DND-41 (cell line): Measurements from ENCODE around the gene KIAA1191.

ENCODE experiments used
- CTCF ChIP-seq: IDR thresholded peaks from 2 replicates; pipeline ENCODE4 v1.5.1; 2012; ENCODE audit warnings: borderline replicate concordance, low read length, moderate library complexity, mild to moderate bottlenecking; ENCODE audit not compliant: poor library complexity, severe bottlenecking; ENCODE audit errors: extremely low read depth
- EZH2 ChIP-seq: IDR thresholded peaks from 3 replicates; pipeline ENCODE4 v1.6.1; 2012; ENCODE audit warnings: borderline replicate concordance, low read depth, mild to moderate bottlenecking, moderate library complexity, low read length, inconsistent platforms; ENCODE audit not compliant: severe bottlenecking

GRCh38 chr5:176396330-176396729 lies 34.8 kb upstream of the KIAA1191 start:
- TF ChIP-seq CTCF = no peak
- TF ChIP-seq EZH2 = no peak
